Tibial nerve (tissue), 3 donors: ENCODE data around the gene KPNA5.

Source experiments
- CTCF ChIP-seq, 5 experiments: fragments of 200-600 bp in 3 of 5; fragments of 450-650 bp in 2 of 5; sonication (generic) in 3 of 5; IDR thresholded peaks; one replicate each; pipeline ENCODE4 v1.5.1; 2016 to 2019; ENCODE audit warnings: antibody characterized with exemption in 5 of 5, mild to moderate bottlenecking in 3 of 5, moderate library complexity in 2 of 5
- POLR2A ChIP-seq, 2 donors: fragments of 450-650 bp; IDR thresholded peaks; one replicate each; pipeline ENCODE4 v1.6.1; 2017; ENCODE audit warnings: antibody characterized with exemption in 2 of 2, mild to moderate bottlenecking in 2 of 2, moderate library complexity in 2 of 2

GRCh38 chr6:116714296-116714695 lies 33.3 kb downstream of the KPNA5 start:
- TF ChIP-seq POLR2A (IDR thresholded peaks at IDR 0.05) (no peak), CTCF (IDR thresholded peaks at IDR 0.05) (no peak)
